ENCODE results near the gene ARG1. TPM values are rescaled to one million over a fixed set of nuclear protein-coding genes. Genes with fewer than 3 reads are reported as not detected.

The ARG1 gene
- total and polyA plus RNA-seq, 2 of the 8 experiments (the other 6 are each of a cell fraction or from before 2014, with no cell fraction given): not detected

DNA sequence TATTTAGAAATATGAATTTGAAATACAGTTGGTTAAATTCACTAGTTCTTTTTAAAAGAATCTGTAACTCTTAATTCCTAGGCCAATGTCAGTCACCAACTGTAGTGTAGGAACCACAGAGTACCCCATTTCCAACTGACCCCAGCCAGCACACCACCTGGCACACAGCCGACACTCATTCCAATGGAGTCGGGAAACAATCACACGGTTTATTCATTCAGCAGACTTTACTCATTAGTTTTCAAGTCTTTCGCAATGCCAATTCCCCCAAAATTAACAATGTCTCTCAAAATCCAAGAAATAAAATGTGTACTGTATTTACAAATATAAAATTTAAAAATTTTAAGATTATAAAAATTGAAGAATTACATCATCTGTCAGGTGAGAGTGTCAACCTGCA is 13.5 kb downstream of the ARG1 start:
- Histone ChIP-seq H4K5ac (ENCODE audit: insufficient read length, low read depth, low read length) (no peak overlapping the region), H2BK5ac (ENCODE audit: low read depth, low read length) (no peak overlapping the region), H3K27me3 (replicated peaks in 1 of 4; ENCODE audit: control insufficient read depth in 3 of 4, extremely low read depth in 1 of 4, insufficient read depth in 3 of 4, low read length in 3 of 4) (no peaks in the 10 kb centered on the region), H3K4me2 (ENCODE audit: insufficient read depth in 1 of 2, low read depth in 2 of 2, low read length in 2 of 2) (no peak overlapping the region), H4K20me1 (replicated peaks in 1 of 2; ENCODE audit: control insufficient read depth in 1 of 2, insufficient read depth in 2 of 2, low read length in 2 of 2) (no peaks in the 10 kb centered on the region), H3K14ac (ENCODE audit: insufficient read length) (no peak overlapping the region), H4K8ac (ENCODE audit: extremely low read depth, insufficient read depth, low read length) (no peak overlapping the region), H3K36me3 (ENCODE audit: control insufficient read depth in 2 of 4, insufficient read depth in 4 of 4, low read length in 3 of 4) (peaks cover 0 to 46% (median 17%) of the 10 kb centered on the region in 4 experiments; a peak in 6 of 8 replicates), H3K4me3 (ENCODE audit: extremely low read depth in 1 of 4, insufficient read depth in 2 of 4, low read depth in 3 of 4, low read length in 4 of 4) (no peak overlapping the region), H3K23ac (ENCODE audit: insufficient read length) (no peak overlapping the region), H3K9ac (replicated peaks in 1 of 4; ENCODE audit: extremely low read depth in 1 of 4, low read depth in 3 of 4, low read length in 3 of 4) (no peak overlapping the region), H2AFZ (ENCODE audit: low read length) (no peak overlapping the region), H3K4me1 (replicated peaks in 1 of 4; ENCODE audit: control insufficient read depth in 3 of 4, insufficient read depth in 4 of 4, low read length in 3 of 4) (no peaks in the 10 kb centered on the region), H2BK20ac (ENCODE audit: low read length) (no peak overlapping the region), H3K56ac (replicated peaks; ENCODE audit: insufficient read length, low read depth, low read length) (no peak overlapping the region), H2BK120ac (replicated peaks; ENCODE audit: low read depth, low read length) (no peak overlapping the region), H3K9me3 (ENCODE audit: insufficient read depth in 2 of 2, low read depth in 1 of 2, low read length in 1 of 2) (no peaks in the 10 kb centered on the region), H2AK5ac (ENCODE audit: low read depth, low read length) (no peak overlapping the region), H2BK15ac (ENCODE audit: low read length) (no peak overlapping the region), H3K18ac (ENCODE audit: extremely low read depth, low read length) (no peak overlapping the region), H3K79me1 (ENCODE audit: low read depth, low read length) (no peaks in the 10 kb centered on the region), H2BK12ac (ENCODE audit: low read depth, low read length) (no peak overlapping the region), H3K27ac (ENCODE audit: low read depth, low read length) (no peak overlapping the region), H4K91ac (replicated peaks; ENCODE audit: insufficient read length, low read length) (no peak overlapping the region), H3K79me2 (ENCODE audit: control insufficient read depth in 1 of 2, insufficient read depth in 2 of 2, low read length in 2 of 2) (no peaks in the 10 kb centered on the region), H3K4ac (replicated peaks; ENCODE audit: insufficient read length, low read depth, low read length) (no peak overlapping the region), H3K23me2 (ENCODE audit: low read depth, low read length) (no peaks in the 10 kb centered on the region)
- FAIRE-seq (no peak), DNase-seq (ENCODE audit: low read depth in 1 of 2, low spot score in 2 of 2) (no peak)
- WGBS, 2 experiments (ENCODE audit: extremely low coverage in 1 of 2, insufficient coverage in 1 of 2, insufficient read length in 1 of 2, insufficient replicate concordance in 2 of 2, low coverage in 1 of 2, low lambda C conversion rate in 2 of 2, missing lambda C conversion rate in 1 of 2): 93% methylated on average over 4 of the region's 4 CpGs; no CpG with 5 or more reads in 1 of the 2 experiments
- ChIA-PET POLR2A (ENCODE audit: partially characterized antibody) (no interaction called here), CTCF (ENCODE audit: partially characterized antibody) (no interaction called here)
- TF ChIP-seq SAP30 (IDR thresholded peaks at IDR 0.05; ENCODE audit: insufficient read depth, insufficient replicate concordance, low read length) (no peak), KDM5A (IDR thresholded peaks at IDR 0.05; ENCODE audit: low read length) (no peak), PHF8 (conservative IDR thresholded peaks at IDR 0.05; ENCODE audit: low read depth, low read length) (no peak), ZNF274 (IDR thresholded peaks at IDR 0.05; ENCODE audit: borderline replicate concordance, extremely low read depth, low read length) (no peak), EGR1 (IDR thresholded peaks at IDR 0.05; ENCODE audit: borderline replicate concordance, low read depth, low read length) (no peak), SRF (IDR thresholded peaks at IDR 0.05; ENCODE audit: low read depth, low read length) (no peak), RAD21 (IDR thresholded peaks at IDR 0.05 in 1 of 2, conservative IDR thresholded peaks at IDR 0.05 in 1 of 2; ENCODE audit: low read depth in 2 of 2, low read length in 2 of 2) (no peak), KDM4A (IDR thresholded peaks at IDR 0.05; ENCODE audit: low read depth, low read length, severe bottlenecking) (no peak)
- TF ChIP-seq, protein P1, sequence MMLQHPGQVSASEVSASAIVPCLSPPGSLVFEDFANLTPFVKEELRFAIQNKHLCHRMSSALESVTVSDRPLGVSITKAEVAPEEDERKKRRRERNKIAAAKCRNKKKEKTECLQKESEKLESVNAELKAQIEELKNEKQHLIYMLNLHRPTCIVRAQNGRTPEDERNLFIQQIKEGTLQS (IDR thresholded peaks at IDR 0.05; ENCODE audit: insufficient read depth, low read depth, low read length): no peak
- TF ChIP-seq, protein P2, sequence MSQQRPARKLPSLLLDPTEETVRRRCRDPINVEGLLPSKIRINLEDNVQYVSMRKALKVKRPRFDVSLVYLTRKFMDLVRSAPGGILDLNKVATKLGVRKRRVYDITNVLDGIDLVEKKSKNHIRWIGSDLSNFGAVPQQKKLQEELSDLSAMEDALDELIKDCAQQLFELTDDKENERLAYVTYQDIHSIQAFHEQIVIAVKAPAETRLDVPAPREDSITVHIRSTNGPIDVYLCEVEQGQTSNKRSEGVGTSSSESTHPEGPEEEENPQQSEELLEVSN (IDR thresholded peaks at IDR 0.05): no peak
- TF ChIP-seq, protein P3, sequence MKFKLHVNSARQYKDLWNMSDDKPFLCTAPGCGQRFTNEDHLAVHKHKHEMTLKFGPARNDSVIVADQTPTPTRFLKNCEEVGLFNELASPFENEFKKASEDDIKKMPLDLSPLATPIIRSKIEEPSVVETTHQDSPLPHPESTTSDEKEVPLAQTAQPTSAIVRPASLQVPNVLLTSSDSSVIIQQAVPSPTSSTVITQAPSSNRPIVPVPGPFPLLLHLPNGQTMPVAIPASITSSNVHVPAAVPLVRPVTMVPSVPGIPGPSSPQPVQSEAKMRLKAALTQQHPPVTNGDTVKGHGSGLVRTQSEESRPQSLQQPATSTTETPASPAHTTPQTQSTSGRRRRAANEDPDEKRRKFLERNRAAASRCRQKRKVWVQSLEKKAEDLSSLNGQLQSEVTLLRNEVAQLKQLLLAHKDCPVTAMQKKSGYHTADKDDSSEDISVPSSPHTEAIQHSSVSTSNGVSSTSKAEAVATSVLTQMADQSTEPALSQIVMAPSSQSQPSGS (IDR thresholded peaks at IDR 0.05; ENCODE audit: low read length): no peak

All from H1 (cell line).